GM21390 (cell line): ENCODE results near the gene DMRTB1.

Experiments used
- ATAC-seq: cut with Tn5 transposase; IDR thresholded peaks from one replicate; pipeline ENCODE4 v1.9.1; 2021; ENCODE audit not compliant: unreplicated experiment

The DMRTB1 gene

GRCh38 chr1:53462769-53463501 lies 3.7 kb downstream of the DMRTB1 start:
- no peak for ATAC-seq

GRCh38 chr1:53463961-53464899 lies 5.0 kb downstream of the DMRTB1 start:
- ATAC-seq: no peak

GRCh38 chr1:53465023-53465957 lies 6.1 kb downstream of the DMRTB1 start:
- no peak for ATAC-seq

- no peak for ATAC-seq
Measured at GRCh38 chr1:53467391-53467790, 8.2 kb downstream of the DMRTB1 start.

- no peak for ATAC-seq
Measured at GRCh38 chr1:53468374-53468773, 9.2 kb downstream of the DMRTB1 start.

GRCh38 chr1:53469373-53469772 lies 10.2 kb downstream of the DMRTB1 start:
- no peak for ATAC-seq

- ATAC-seq: no peak
Measured at GRCh38 chr1:53470155-53470554, 11.0 kb downstream of the DMRTB1 start.

- no peak for ATAC-seq
Measured at GRCh38 chr1:53470584-53470983, 11.4 kb downstream of the DMRTB1 start.

- no peak for ATAC-seq
Measured at GRCh38 chr1:53471000-53471399, 11.8 kb downstream of the DMRTB1 start.

- ATAC-seq: no peak
Measured at GRCh38 chr1:53473463-53473862, 14.3 kb downstream of the DMRTB1 start.

- no peak for ATAC-seq
Measured at GRCh38 chr1:53475664-53476063, 16.5 kb downstream of the DMRTB1 start.

GRCh38 chr1:53476579-53476978 lies 17.4 kb downstream of the DMRTB1 start:
- ATAC-seq: no peak

- no peak for ATAC-seq
Measured at GRCh38 chr1:53477651-53478501, 18.7 kb downstream of the DMRTB1 start.

- ATAC-seq: no peak
Measured at GRCh38 chr1:53478502-53478818, 19.3 kb downstream of the DMRTB1 start.

GRCh38 chr1:53480678-53481077 lies 21.5 kb downstream of the DMRTB1 start:
- no peak for ATAC-seq

- ATAC-seq: no peak
Measured at GRCh38 chr1:53481456-53481855, 22.3 kb downstream of the DMRTB1 start.

GRCh38 chr1:53482441-53483153 lies 23.4 kb downstream of the DMRTB1 start:
- ATAC-seq: no peak

- no peak for ATAC-seq
Measured at GRCh38 chr1:53483170-53483569, 24.0 kb downstream of the DMRTB1 start.

GRCh38 chr1:53483656-53484055 lies 24.5 kb downstream of the DMRTB1 start:
- no peak for ATAC-seq
